Liver (tissue), 9 donors: ENCODE data around the gene MED8. TPM values are rescaled to one million over a fixed set of nuclear protein-coding genes. Genes with fewer than 3 reads are reported as not detected.

Experiments used
- DNase-seq: peaks from one replicate; pipeline ENCODE4 v3.0.0-alpha.2; 2017; ENCODE audit warnings: low spot score
- H3K27ac ChIP-seq, 2 donors: one replicate each; pipeline ENCODE4 v1.7.0; 2013; ENCODE audit warnings: inconsistent platforms in 2 of 2, low read length in 2 of 2, control low read depth in 1 of 2, low read depth in 1 of 2, mild to moderate bottlenecking in 1 of 2
- H3K27me3 ChIP-seq, 4 donors: one replicate each; pipeline versions ENCODE4 v1.6.1 to v1.7.0; 2013; ENCODE audit warnings: low read length in 3 of 4, inconsistent platforms in 1 of 4, mild to moderate bottlenecking in 1 of 4, moderate library complexity in 1 of 4; ENCODE audit not compliant: control insufficient read depth in 4 of 4, insufficient read depth in 4 of 4
- H3K36me3 ChIP-seq, 4 donors: one replicate each; pipeline versions ENCODE4 v1.6.1 to v1.7.0; 2013; ENCODE audit warnings: low read length in 3 of 4, mild to moderate bottlenecking in 3 of 4, low read depth in 1 of 4, moderate library complexity in 1 of 4; ENCODE audit not compliant: control insufficient read depth in 4 of 4, insufficient read depth in 3 of 4
- H3K4me1 ChIP-seq, 4 donors: one replicate each; pipeline versions ENCODE4 v1.6.1 to v1.7.0; 2013; ENCODE audit warnings: low read length in 3 of 4, mild to moderate bottlenecking in 3 of 4, moderate library complexity in 1 of 4; ENCODE audit not compliant: control insufficient read depth in 4 of 4, insufficient read depth in 4 of 4
- H3K4me3 ChIP-seq, 3 donors: one replicate each; pipeline versions ENCODE4 v1.6.1 to v1.7.0; 2013; ENCODE audit warnings: low read length in 3 of 3, control low read depth in 1 of 3, low read depth in 1 of 3, mild to moderate bottlenecking in 1 of 3
- H3K9ac ChIP-seq, 2 donors: one replicate each; pipeline ENCODE4 v1.7.0; 2013; ENCODE audit warnings: low read length in 2 of 2, mild to moderate bottlenecking in 2 of 2, moderate library complexity in 2 of 2, control low read depth in 1 of 2, low read depth in 1 of 2
- H3K9me3 ChIP-seq, 4 donors: one replicate each; pipeline versions ENCODE4 v1.6.1 to v1.7.0; 2013; ENCODE audit warnings: low read length in 3 of 4; ENCODE audit not compliant: control insufficient read depth in 4 of 4
- EGR1 ChIP-seq, 2 donors: IDR thresholded peaks; 2 replicates each; pipeline ENCODE4 v1.6.1; 2016 to 2018; ENCODE audit warnings: antibody characterized with exemption in 2 of 2, low read depth in 2 of 2
- FOXA1 ChIP-seq: IDR thresholded peaks from 2 replicates; pipeline ENCODE4 v1.6.1; 2016; ENCODE audit warnings: antibody characterized with exemption
- FOXA2 ChIP-seq: IDR thresholded peaks from 2 replicates; pipeline ENCODE4 v1.6.1; 2016; ENCODE audit warnings: antibody characterized with exemption
- GABPA ChIP-seq, 2 donors: IDR thresholded peaks in 1 of 2; conservative IDR thresholded peaks in 1 of 2; 2 replicates each; pipeline ENCODE4 v1.6.1; 2016; ENCODE audit warnings: antibody characterized with exemption in 2 of 2, mild to moderate bottlenecking in 1 of 2, moderate library complexity in 1 of 2
- HNF4A ChIP-seq, 2 donors: conservative IDR thresholded peaks; 2 replicates each; pipeline ENCODE4 v1.6.1; 2016; ENCODE audit warnings: antibody characterized with exemption in 2 of 2, mild to moderate bottlenecking in 2 of 2
- HNF4G ChIP-seq: IDR thresholded peaks from 2 replicates; pipeline ENCODE4 v1.6.1; 2016; ENCODE audit warnings: antibody characterized with exemption
- JUND ChIP-seq, 2 donors: IDR thresholded peaks; 2 replicates each; pipeline ENCODE4 v1.6.1; 2016; ENCODE audit warnings: antibody characterized with exemption in 2 of 2
- MAX ChIP-seq: IDR thresholded peaks from 2 replicates; pipeline ENCODE4 v1.6.1; 2016; ENCODE audit warnings: antibody characterized with exemption
- NR2F2 ChIP-seq: IDR thresholded peaks from 2 replicates; pipeline ENCODE4 v1.6.1; 2016; ENCODE audit warnings: antibody characterized with exemption
- RAD21 ChIP-seq, 2 donors: IDR thresholded peaks; 2 replicates each; pipeline ENCODE4 v1.6.1; 2016; ENCODE audit warnings: antibody characterized with exemption in 2 of 2, mild to moderate bottlenecking in 2 of 2
- REST ChIP-seq: IDR thresholded peaks from 2 replicates; pipeline ENCODE4 v1.6.1; 2016; ENCODE audit warnings: antibody characterized with exemption, mild to moderate bottlenecking
- RXRA ChIP-seq, 2 donors: IDR thresholded peaks; 2 replicates each; pipeline ENCODE4 v1.6.1; 2017 to 2018; ENCODE audit warnings: antibody characterized with exemption in 2 of 2, mild to moderate bottlenecking in 1 of 2
- SP1 ChIP-seq: IDR thresholded peaks from 2 replicates; pipeline ENCODE4 v1.6.1; 2018; ENCODE audit warnings: antibody characterized with exemption, mild to moderate bottlenecking
- TAF1 ChIP-seq: conservative IDR thresholded peaks from 2 replicates; pipeline ENCODE4 v1.6.1; 2016; ENCODE audit warnings: antibody characterized with exemption, mild to moderate bottlenecking
- YY1 ChIP-seq: IDR thresholded peaks from 2 replicates; pipeline ENCODE4 v1.6.1; 2016; ENCODE audit warnings: antibody characterized with exemption, mild to moderate bottlenecking
- ZBTB33 ChIP-seq: IDR thresholded peaks from 2 replicates; pipeline ENCODE4 v1.6.1; 2016; ENCODE audit warnings: antibody characterized with exemption
- WGBS: extraction: QIAGEN DNeasy Blood & Tissue Kit; methylation state at CpG from one replicate; pipeline ENCODE4 v1.1.7; 2013; 5-methylcytosine and 5-hydroxymethylcytosine counted together
- polyA plus RNA-seq, 2 donors: library from polyadenylated mRNA; stranded (reverse) in 1 of 2; unstranded in 1 of 2; fragments of 200-250 nt in 1 of 2; fragments of >200 nt in 1 of 2; fragmentation: Nextera tagmentation in 1 of 2; extraction: Ambion mirVana in 1 of 2; gene quantifications; one replicate each; pipeline versions ENCODE4 v1.2.1 to v1.2.3, GENCODE V29; 2013 to 2015
- total RNA-seq, 2 donors: library from RNA; depleted of rRNA; stranded (reverse); fragments of >200 nt; gene quantifications; one replicate each; pipeline ENCODE4 v1.2.3, GENCODE V29; 2014
- TF ChIP-seq, protein P1 (sequence below): IDR thresholded peaks from 2 replicates; pipeline ENCODE4 v1.6.1; 2016; ENCODE audit warnings: antibody characterized with exemption
- TF ChIP-seq, protein P2 (sequence below): fragments of 150-350 bp; IDR thresholded peaks from 2 replicates; pipeline ENCODE4 v1.5.1; 2017; ENCODE audit warnings: improper control_type of control experiment, low read depth, low read length; ENCODE audit not compliant: missing input control
- donor health status: healthy.
- donor health status: healthy.
- donor health status: healthy.
- donor health status: healthy.
- donor health status: healthy.

The MED8 gene
- total and polyA plus RNA-seq, 4 donors, result 26.2 to 37.6 (median 29.1) TPM

GRCh38 chr1:43431676-43432075 is 42.1 kb upstream of the MED8 start:
- H3K27ac ChIP-seq, result no peak overlapping the region
- no peak for DNase-seq
- peaks cover 11 to 86% (median 62%) of the 10 kb centered on the region in 4 donors for H3K36me3 ChIP-seq
- H3K9me3 ChIP-seq, result no peaks in the 10 kb centered on the region
- H3K4me3 ChIP-seq, result no peak overlapping the region
- H3K9ac ChIP-seq, result no peak overlapping the region
- no peaks in the 10 kb centered on the region for H3K27me3 ChIP-seq
- H3K4me1 ChIP-seq, result peaks cover 0 to 6% (median 0%) of the 10 kb centered on the region in 4 donors
- WGBS, result 97% methylated on average over 9 of the region's 9 CpGs
- TF ChIP-seq FOXA2, result no peak
- no peak for TF ChIP-seq NR2F2
- no peak for TF ChIP-seq SP1
- no peak for TF ChIP-seq TAF1
- no peak for TF ChIP-seq HNF4A (conservative IDR thresholded peaks at IDR 0.05)
- TF ChIP-seq EGR1 (IDR thresholded peaks at IDR 0.05; ENCODE audit: low read depth in 2 of 2), result no peak
- TF ChIP-seq YY1, result no peak
- no peak for TF ChIP-seq REST
- no peak for TF ChIP-seq JUND (IDR thresholded peaks at IDR 0.05)
- no peak for TF ChIP-seq FOXA1
- no peak for TF ChIP-seq ZBTB33
- TF ChIP-seq GABPA (IDR thresholded peaks at IDR 0.05 in 1 of 2, conservative IDR thresholded peaks at IDR 0.05 in 1 of 2), result no peak
- no peak for TF ChIP-seq RAD21 (IDR thresholded peaks at IDR 0.05)
- TF ChIP-seq MAX, result no peak
- TF ChIP-seq, protein P1, sequence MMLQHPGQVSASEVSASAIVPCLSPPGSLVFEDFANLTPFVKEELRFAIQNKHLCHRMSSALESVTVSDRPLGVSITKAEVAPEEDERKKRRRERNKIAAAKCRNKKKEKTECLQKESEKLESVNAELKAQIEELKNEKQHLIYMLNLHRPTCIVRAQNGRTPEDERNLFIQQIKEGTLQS, result no peak
- TF ChIP-seq HNF4G, result no peak
- TF ChIP-seq, protein P2, sequence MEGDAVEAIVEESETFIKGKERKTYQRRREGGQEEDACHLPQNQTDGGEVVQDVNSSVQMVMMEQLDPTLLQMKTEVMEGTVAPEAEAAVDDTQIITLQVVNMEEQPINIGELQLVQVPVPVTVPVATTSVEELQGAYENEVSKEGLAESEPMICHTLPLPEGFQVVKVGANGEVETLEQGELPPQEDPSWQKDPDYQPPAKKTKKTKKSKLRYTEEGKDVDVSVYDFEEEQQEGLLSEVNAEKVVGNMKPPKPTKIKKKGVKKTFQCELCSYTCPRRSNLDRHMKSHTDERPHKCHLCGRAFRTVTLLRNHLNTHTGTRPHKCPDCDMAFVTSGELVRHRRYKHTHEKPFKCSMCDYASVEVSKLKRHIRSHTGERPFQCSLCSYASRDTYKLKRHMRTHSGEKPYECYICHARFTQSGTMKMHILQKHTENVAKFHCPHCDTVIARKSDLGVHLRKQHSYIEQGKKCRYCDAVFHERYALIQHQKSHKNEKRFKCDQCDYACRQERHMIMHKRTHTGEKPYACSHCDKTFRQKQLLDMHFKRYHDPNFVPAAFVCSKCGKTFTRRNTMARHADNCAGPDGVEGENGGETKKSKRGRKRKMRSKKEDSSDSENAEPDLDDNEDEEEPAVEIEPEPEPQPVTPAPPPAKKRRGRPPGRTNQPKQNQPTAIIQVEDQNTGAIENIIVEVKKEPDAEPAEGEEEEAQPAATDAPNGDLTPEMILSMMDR, result no peak
- no peak for TF ChIP-seq RXRA (IDR thresholded peaks at IDR 0.05)
